ENCODE data around the gene IFI44. TPM values are rescaled to one million over a fixed set of nuclear protein-coding genes. Genes with fewer than 3 reads are reported as not detected.

The IFI44 gene
- total RNA-seq, 1 donor from 2014 or later, result 14.4 TPM

DNA sequence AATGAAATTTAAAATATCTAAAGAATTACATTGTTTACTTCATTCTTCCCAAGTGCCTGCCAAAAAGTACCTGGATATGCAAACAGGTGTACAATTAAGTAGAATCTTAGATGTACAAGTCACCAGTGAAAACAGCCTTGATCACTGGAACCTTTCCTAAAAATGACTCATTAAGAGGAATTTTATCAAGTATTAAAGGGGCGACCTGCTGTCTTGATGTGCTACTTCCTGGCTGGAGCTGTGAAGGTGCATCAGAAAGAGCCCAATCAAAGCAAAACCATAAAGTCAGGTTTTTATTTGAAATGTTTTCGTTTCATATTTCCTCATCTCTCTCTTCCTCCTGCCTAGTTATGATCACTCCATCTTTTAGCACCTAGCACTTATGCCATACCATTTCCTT lies 33.4 kb downstream of the IFI44 start:
- Mint-ChIP-seq H3K9me3 (peaks cover 3% of the 10 kb centered on the region), H3K27ac (no peak overlapping the region), H3K4me1 (ENCODE audit: low read depth) (peaks cover 7% of the 10 kb centered on the region), H3K27me3 (ENCODE audit: low read depth) (peaks cover 35% of the 10 kb centered on the region), H3K4me3 (ENCODE audit: low read depth) (no peak overlapping the region), H3K36me3 (ENCODE audit: low read depth) (no peaks in the 10 kb centered on the region)
- intact Hi-C loops (cut with micrococcal nuclease), result no loop called here
- DNase-seq (ENCODE audit: low spot score), result no peak

DNA sequence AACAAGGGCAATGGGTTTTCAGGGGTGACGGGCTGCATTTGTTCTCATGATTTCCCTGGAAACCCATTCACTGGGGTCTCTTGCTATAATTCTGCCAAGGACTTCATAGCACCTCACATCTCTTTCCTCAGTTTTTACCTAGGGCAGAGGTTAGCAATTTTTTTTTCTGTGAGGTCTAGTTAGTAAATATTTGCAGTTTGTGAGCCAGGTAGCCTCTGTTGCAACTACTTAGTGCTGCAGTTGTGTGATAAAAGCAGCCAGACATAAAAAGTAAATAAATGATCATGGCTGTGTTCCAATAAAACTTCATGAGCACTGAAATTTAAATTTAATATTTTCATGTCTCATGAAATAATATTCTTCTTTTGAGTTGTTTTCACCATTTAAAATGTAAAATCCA lies 37.7 kb downstream of the IFI44 start:
- no peak overlapping the region for H3K4me3 Mint-ChIP-seq (ENCODE audit: low read depth)
- intact Hi-C loops (cut with micrococcal nuclease), result no loop called here
- no peak for DNase-seq (ENCODE audit: low spot score)
- no peaks in the 10 kb centered on the region for H3K9me3 Mint-ChIP-seq
- no peak overlapping the region for H3K27ac Mint-ChIP-seq
- peaks cover 39% of the 10 kb centered on the region for H3K27me3 Mint-ChIP-seq (ENCODE audit: low read depth)
- H3K4me1 Mint-ChIP-seq (ENCODE audit: low read depth), result peaks cover 3% of the 10 kb centered on the region
- no peaks in the 10 kb centered on the region for H3K36me3 Mint-ChIP-seq (ENCODE audit: low read depth)

DNA sequence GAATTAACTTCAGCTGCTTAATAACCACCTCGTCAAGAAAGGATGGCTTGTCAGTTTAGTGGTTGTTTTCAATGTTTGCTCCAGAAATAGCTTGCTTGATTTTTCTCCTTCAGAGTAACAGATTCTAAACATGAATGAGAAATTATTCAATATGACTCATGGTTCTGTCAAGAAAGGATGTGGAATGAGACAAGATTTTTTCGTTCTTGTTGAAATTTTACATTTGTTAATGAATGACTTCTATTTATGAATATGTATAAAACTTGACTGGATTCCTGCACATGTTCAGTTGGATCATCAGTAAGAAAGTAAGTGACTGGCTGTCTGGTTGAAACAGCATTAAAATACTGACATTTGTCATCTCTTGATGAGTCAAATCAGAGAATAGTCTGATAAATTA lies 38.3 kb downstream of the IFI44 start:
- Mint-ChIP-seq H3K27ac (no peak overlapping the region), H3K4me1 (ENCODE audit: low read depth) (peaks cover 3% of the 10 kb centered on the region), H3K9me3 (no peaks in the 10 kb centered on the region), H3K36me3 (ENCODE audit: low read depth) (no peaks in the 10 kb centered on the region), H3K4me3 (ENCODE audit: low read depth) (no peak overlapping the region), H3K27me3 (ENCODE audit: low read depth) (peaks cover 38% of the 10 kb centered on the region)
- intact Hi-C loops (cut with micrococcal nuclease), result no loop called here
- no peak for DNase-seq (ENCODE audit: low spot score)

DNA sequence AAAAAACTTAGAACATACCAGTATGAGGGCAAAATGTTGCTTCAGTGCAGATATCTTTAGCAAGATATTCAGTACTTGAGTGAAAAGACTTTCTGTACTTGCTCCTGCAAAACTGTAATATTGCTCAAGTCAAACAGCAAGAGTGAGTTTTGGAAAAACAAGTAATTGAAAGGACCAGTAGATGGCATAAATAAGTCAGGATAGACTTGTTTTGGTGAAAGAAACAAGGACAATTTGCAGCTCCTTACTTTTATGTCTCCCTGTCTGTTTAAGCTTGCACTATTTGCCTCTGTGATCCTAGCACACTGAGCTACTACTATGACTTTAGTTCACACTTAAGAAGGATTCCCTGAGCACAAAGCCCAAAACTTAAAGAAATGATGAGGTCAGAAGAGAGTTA lies 39.1 kb downstream of the IFI44 start:
- H3K27ac Mint-ChIP-seq, result no peak overlapping the region
- H3K27me3 Mint-ChIP-seq (ENCODE audit: low read depth), result peaks cover 33% of the 10 kb centered on the region
- H3K9me3 Mint-ChIP-seq, result no peaks in the 10 kb centered on the region
- no peaks in the 10 kb centered on the region for H3K36me3 Mint-ChIP-seq (ENCODE audit: low read depth)
- no peak overlapping the region for H3K4me3 Mint-ChIP-seq (ENCODE audit: low read depth)
- DNase-seq (ENCODE audit: low spot score), result no peak
- intact Hi-C loops (cut with micrococcal nuclease), result no loop called here
- peaks cover 3% of the 10 kb centered on the region for H3K4me1 Mint-ChIP-seq (ENCODE audit: low read depth)

- H3K4me1 Mint-ChIP-seq (ENCODE audit: low read depth), result peaks cover 3% of the 10 kb centered on the region
- no peaks in the 10 kb centered on the region for H3K36me3 Mint-ChIP-seq (ENCODE audit: low read depth)
- intact Hi-C loops (cut with micrococcal nuclease), result no loop called here
- H3K27ac Mint-ChIP-seq, result no peak overlapping the region
- H3K4me3 Mint-ChIP-seq (ENCODE audit: low read depth), result no peak overlapping the region
- H3K27me3 Mint-ChIP-seq (ENCODE audit: low read depth), result peaks cover 23% of the 10 kb centered on the region
- no peak for DNase-seq (ENCODE audit: low spot score)
- H3K9me3 Mint-ChIP-seq, result no peaks in the 10 kb centered on the region
Observed at GRCh38 chr1:78690516-78690915, 40.9 kb downstream of the IFI44 start.

DNA sequence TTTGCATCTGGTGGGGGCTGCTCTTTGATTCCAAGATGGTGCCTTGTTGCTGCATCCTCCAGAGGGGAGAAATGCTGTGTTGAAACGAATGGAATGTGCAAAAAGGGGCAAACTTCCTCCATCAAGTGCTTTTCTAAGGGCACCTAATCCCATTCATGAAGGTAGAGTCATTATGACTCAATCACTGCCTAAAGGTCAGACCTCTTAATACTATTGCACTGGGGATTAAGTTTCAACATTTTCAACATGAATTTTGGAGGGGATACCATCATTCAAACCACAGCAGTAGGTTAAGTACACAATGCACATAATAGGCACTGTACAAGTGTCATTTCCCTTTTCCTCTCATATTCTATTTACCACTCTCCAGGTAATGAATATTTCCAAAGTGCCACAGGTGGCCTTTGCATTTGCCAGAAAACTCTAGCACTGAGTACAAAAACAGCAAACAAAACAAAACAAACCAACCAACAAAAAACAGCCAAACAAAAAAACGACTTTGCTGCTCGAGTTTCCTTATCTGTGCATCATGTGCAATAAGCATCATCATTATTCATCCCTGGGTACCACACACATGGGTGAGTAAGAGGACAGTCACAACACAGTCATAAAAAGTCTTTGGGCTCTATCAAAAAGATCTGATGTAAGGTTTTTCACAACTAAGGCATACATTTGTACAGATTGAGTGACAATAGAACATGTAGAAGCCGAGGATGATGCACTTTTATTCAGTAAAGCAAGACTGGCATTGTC lies 42.5 kb downstream of the IFI44 start:
- Mint-ChIP-seq H3K9me3 (no peaks in the 10 kb centered on the region), H3K4me3 (ENCODE audit: low read depth) (no peak overlapping the region), H3K4me1 (ENCODE audit: low read depth) (peaks cover 3% of the 10 kb centered on the region), H3K36me3 (ENCODE audit: low read depth) (no peaks in the 10 kb centered on the region), H3K27me3 (ENCODE audit: low read depth) (peaks cover 22% of the 10 kb centered on the region), H3K27ac (no peak overlapping the region)
- DNase-seq (ENCODE audit: low spot score), result no peak
- intact Hi-C loops (cut with micrococcal nuclease), result no loop called here

DNA sequence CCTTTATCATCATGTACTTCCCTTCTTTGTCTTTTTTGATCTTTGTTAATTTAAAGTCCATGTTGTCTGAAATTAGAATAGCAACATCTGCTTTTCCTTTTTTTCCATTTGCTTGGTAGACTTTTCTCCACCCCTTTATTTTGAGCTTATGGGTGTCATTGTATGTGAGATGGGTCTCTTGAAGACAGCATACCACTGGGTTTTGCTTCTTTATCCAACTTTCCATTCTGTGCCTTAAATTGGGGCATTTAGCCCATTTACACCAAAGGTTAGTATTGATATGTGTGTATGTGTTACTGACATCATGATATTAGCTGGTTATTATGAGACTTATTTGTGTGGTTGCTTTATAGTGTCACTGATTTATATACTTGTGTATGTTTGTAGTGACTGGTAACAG lies 50.2 kb downstream of the IFI44 start:
- Mint-ChIP-seq H3K27me3 (ENCODE audit: low read depth) (peaks cover 5% of the 10 kb centered on the region), H3K9me3 (peaks cover 9% of the 10 kb centered on the region), H3K36me3 (ENCODE audit: low read depth) (no peaks in the 10 kb centered on the region), H3K4me3 (ENCODE audit: low read depth) (no peak overlapping the region), H3K4me1 (ENCODE audit: low read depth) (no peaks in the 10 kb centered on the region), H3K27ac (no peak overlapping the region)
- no peak for DNase-seq (ENCODE audit: low spot score)
- intact Hi-C loops (cut with micrococcal nuclease), result no loop called here

- DNase-seq (ENCODE audit: low spot score), result no peak
- H3K36me3 Mint-ChIP-seq (ENCODE audit: low read depth), result no peaks in the 10 kb centered on the region
- intact Hi-C loops (cut with micrococcal nuclease), result no loop called here
Observed at GRCh38 chr1:78702426-78702825, 52.8 kb downstream of the IFI44 start.

GRCh38 chr1:78703806-78704205 lies 54.2 kb downstream of the IFI44 start:
- intact Hi-C loops (cut with micrococcal nuclease), result no loop called here
- H3K4me1 Mint-ChIP-seq (ENCODE audit: low read depth), result no peaks in the 10 kb centered on the region

More at GRCh38 chr1:78702426-78702825, 52.8 kb downstream of the IFI44 start:
- no peak overlapping the region for H3K27ac Mint-ChIP-seq
- H3K9me3 Mint-ChIP-seq, result peaks cover 9% of the 10 kb centered on the region
- H3K4me1 Mint-ChIP-seq (ENCODE audit: low read depth), result no peaks in the 10 kb centered on the region
- peaks cover 2% of the 10 kb centered on the region for H3K27me3 Mint-ChIP-seq (ENCODE audit: low read depth)
- H3K4me3 Mint-ChIP-seq (ENCODE audit: low read depth), result no peak overlapping the region

GRCh38 chr1:78712467-78713051 lies 62.9 kb downstream of the IFI44 start:
- no peak overlapping the region for H3K4me3 Mint-ChIP-seq (ENCODE audit: low read depth)
- no peaks in the 10 kb centered on the region for H3K9me3 Mint-ChIP-seq
- H3K36me3 Mint-ChIP-seq (ENCODE audit: low read depth), result no peaks in the 10 kb centered on the region
- H3K4me1 Mint-ChIP-seq (ENCODE audit: low read depth), result no peaks in the 10 kb centered on the region
- peaks cover 6% of the 10 kb centered on the region for H3K27me3 Mint-ChIP-seq (ENCODE audit: low read depth)
- no peak overlapping the region for H3K27ac Mint-ChIP-seq
- no peak for DNase-seq (ENCODE audit: low spot score)
- intact Hi-C loops (cut with micrococcal nuclease), result no loop called here

More at GRCh38 chr1:78703806-78704205, 54.2 kb downstream of the IFI44 start:
- Mint-ChIP-seq H3K27ac (no peak overlapping the region), H3K4me3 (ENCODE audit: low read depth) (no peak overlapping the region), H3K27me3 (ENCODE audit: low read depth) (peaks cover 2% of the 10 kb centered on the region), H3K36me3 (ENCODE audit: low read depth) (no peaks in the 10 kb centered on the region), H3K9me3 (peaks cover 9% of the 10 kb centered on the region)
- no peak for DNase-seq (ENCODE audit: low spot score)

DNA sequence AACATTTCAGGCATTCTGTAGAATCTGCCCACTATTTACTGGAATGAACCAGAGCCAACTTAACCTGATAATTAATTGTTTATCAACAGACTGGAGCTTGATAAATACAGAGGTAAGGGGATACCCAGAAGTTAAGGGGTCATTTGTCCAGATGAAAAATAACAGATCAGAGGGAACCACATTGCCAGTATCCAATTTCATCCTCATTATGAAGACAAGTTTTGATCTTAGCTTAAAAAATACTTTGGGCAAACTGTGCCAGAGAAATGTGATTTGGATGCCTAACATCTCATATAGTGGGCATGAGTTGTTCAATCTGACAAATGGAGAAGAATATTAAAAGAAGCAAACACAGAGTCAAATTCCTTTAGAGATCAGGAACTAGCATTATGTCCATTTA lies 63.7 kb downstream of the IFI44 start:
- H3K36me3 Mint-ChIP-seq (ENCODE audit: low read depth), result no peaks in the 10 kb centered on the region
- intact Hi-C loops (cut with micrococcal nuclease), result no loop called here
- DNase-seq (ENCODE audit: low spot score), result no peak
- no peaks in the 10 kb centered on the region for H3K4me1 Mint-ChIP-seq (ENCODE audit: low read depth)
- no peaks in the 10 kb centered on the region for H3K9me3 Mint-ChIP-seq
- no peak overlapping the region for H3K27ac Mint-ChIP-seq
- H3K27me3 Mint-ChIP-seq (ENCODE audit: low read depth), result peaks cover 9% of the 10 kb centered on the region
- H3K4me3 Mint-ChIP-seq (ENCODE audit: low read depth), result no peak overlapping the region
